COLO668 (cell line): ENCODE data around the gene GREB1L.
"Not testable (repeated sequence)": the region's sequence is repeated elsewhere in the genome, so short reads cannot be mapped to it uniquely, and the experiment has no call there.

Source experiments
- DNase-seq: peaks from one replicate; lab custom pipeline; 2025; ENCODE audit not compliant: unreplicated experiment; lab: John Stamatoyannopoulos, UW

The GREB1L gene

DNA sequence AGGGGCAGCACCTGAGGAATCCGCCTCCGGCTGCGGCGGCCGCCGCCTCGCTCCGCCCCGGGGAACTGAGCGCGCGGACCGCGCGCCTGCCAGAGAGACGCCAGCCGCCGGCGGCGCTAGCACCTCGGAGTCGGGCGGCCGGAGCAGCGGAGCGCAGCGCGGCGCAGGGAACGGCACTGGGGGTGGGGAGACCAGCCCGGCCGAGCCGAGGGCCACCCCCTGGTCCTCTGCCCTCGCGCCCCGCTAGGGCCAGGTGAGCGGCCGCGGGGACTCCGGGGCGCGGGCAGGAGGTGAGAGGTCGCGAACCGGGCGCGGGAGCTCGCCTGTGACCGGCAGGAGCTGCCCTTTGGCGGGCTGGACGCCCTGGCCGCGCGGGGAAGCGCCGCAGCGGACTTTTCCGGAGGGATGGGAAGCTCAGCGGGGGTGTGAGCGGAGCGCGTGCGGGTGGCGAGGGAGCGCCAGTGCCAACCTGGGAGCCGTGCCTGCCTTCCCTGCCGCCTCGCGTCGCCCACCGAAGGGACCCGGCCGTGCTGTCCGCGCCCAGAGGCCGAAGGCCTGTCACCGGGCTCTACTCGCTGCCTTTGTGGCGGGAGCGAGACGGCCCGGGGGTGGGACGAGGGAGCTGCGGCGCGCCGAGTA is at the start of gene GREB1L:
Gene GREB1L, plus strand, starts transcription at position 92 of the 639 bp plus-strand sequence. CDS start 141,287 bp downstream, outside the sequence.
- DNase-seq = peak; percentile 94

DNA sequence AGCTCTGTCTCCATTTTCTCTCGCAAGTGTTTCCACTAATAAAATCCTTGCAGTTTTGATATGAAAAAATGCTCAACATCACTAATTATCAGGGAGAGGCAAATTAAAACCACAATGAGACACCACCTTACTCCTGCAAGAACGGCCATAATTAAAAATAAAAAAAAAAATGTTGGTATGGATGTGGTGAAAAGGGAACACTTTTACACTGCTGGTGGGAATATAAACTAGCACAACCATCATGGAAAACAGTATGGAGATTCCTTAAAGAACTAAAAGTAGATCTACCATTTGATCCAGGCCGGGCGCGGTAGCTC is 49.8 kb upstream of the GREB1L start:
- DNase-seq = no peak

DNA sequence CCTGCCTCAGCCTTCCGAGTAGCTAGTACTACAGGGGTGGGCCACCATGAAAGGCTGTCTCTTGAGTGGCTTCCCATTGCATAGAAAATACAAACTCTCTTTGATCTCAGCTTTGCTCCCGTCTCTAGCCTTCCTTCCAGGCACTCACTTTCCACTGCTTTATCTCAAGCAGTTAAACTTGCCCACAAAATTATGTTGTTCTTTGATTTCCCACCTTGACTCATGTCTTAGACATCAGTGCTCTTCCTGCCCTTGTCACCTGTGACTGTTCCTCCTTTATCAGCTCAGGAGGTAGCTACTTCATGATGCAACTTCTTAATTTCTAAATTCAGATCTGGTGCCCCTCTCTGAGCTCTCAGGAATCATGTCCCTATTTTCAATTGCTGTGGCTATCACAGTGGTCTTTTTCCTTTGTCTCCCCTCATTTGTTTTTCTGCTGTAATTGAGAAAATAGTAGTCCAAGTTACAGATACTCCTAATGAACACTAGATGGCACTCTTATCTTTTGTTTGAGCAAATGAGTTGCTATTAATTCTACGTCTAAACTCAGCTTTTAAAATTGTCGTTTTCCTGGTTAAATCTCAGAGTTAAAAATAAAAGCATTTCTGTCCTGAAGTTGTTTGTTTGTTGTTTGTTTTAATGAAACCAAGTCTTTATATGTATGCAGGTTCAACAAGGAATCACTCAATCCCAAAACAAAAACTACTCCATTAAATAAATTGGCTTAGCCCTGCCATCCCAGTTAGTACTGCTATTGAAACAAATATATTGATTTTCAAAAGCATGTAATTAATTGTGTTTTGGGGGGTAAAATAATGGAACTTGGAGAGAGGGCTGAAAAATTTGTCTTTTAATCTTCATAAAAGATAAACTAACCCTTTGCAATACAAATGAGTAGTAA is 46.9 kb upstream of the GREB1L start:
- DNase-seq = no peak

DNA sequence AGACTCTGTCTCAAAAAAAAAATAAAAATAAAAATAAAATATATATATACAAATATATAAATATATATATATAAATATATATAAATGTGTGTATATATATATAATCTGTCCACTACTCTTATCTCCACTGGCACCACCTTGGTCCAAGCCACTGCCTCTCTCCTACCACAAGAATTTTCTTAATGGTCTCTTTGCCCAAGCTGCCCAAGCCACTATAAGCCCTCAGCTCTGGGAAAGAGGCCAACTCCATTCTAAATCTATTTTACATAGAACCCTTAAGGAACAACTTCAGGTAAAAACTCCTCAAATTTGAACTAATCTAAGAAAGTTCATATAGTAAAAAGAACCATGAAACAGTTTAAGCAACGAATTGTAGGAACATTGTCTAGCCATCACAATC is 45.6 kb upstream of the GREB1L start:
- no peak for DNase-seq

DNA sequence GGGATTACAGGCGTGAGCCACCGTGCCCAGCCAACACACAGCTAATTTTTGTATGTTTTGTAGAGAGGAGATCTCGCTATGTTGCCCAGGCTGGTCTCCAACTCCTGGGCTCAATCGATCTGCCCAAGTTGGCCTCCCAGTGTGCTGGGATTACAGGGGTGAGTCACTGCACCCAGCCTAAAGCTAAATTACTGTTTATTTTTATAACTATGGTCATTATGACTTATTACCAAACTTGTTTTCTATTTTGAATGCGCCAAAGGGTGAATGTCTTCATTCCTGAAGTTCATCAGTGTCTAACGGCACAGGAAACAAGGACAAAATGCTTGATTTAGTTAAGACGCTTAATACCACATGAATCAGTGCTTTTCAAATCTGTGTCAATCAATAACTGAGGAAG is 38.9 kb upstream of the GREB1L start:
- no peak for DNase-seq

DNA sequence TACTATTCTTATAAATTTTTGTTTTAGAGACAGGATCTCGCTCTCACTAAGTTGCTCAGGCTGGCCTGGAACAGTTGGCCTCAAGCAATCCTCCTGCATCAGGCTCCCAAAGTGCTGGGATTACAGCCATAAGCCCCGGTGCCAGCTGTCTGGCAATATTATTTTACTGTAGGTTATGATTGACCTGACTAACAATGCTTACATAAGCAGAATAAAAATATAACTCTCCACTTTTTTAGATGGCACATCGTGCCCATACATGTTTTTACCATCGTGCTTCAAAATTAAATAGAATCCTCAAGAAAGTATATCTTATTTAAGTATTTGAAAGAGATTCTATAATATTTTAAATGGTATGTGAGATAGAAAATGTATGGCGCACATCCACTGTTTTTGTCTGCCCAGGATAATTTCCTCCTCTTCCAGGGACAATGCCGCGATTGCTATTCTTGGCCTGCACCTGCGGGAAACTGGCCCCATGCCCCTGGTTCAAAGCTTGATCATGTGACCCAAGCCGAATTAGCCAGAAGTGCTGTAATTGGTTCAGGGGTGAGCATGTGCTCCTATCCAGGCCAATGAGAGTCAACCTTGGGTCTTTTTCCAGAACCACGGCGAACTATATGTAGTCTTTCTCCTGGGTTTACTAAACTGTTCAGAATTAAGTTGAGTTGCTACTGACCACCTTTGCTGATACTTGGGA is 38.3 kb upstream of the GREB1L start:
- no peak for DNase-seq

DNA sequence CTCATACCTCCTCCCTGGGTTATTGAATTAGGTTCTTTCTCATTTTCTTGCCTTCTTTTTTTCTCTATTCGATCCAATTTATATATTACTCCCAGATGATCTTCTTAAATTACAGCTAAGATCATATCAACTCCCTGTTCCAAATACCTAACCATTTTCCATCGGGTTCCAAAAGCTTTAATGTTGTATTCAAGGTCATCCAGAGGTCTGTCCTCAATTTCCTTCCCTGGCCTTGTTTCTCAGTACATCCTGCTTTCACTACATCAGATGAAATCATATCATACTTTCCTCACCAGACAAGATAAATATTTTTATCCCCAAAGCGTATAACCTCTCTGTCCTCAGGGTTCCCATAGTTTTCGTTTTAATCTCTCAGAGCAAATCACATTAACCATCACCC is 36.3 kb upstream of the GREB1L start:
- DNase-seq = no peak

DNA sequence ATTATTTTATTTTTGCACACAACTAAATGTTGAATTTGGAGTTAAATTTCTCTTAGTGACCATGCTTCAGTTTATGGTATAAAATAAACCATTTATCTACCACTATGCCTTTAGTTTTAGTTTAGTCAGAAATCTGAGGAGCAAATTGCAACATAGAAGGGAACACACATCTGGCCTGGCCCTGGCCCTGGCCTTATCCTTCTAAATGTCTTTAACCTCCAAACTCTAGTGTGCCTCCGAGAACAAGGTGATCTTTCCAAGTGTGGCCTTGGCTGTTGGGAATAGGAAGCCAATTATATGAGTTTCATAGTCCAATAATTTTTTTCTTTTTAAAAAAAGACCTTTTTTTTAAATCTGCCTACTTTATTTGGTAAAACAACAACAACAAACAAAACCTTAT is 31.8 kb upstream of the GREB1L start:
- no peak for DNase-seq

DNA sequence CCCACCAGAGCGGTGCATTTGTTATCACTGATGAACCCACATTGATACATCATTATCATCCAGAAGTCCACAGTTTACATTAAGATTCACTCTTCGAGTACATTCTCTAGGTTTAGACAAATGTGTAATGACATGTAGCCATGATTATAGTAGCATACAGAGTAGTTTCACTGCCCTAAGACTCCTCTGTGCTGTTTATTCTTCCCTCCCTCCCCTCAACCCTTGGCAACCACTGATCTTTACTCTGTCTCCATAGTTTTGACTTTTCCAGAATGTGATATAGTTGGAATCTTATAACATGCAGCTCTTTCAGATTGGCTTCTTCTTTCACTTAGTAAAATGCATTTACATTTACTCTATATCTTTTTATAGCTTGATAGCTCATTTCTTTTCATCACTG is 31.2 kb upstream of the GREB1L start:
- no peak for DNase-seq

DNA sequence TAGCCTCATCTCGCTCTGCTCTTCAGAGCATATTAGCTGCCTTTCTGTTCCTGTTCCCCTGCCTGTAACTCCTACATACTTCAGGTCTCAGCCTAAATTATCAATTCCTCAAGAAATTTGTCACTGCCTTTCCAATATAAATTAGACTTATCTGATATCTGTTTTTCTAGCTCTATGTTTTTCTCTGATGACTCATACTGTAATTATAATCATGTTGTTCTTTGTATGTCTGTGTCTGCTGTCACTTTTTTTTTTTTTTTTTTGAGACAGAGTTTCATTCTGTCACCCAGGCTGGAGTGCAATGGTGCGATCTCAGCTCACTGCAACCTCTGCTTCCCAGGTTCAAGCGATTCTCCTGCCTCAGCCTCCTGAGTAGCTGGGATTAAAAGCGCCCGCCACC is 27.6 kb upstream of the GREB1L start:
- not testable (repeated sequence) for DNase-seq

DNA sequence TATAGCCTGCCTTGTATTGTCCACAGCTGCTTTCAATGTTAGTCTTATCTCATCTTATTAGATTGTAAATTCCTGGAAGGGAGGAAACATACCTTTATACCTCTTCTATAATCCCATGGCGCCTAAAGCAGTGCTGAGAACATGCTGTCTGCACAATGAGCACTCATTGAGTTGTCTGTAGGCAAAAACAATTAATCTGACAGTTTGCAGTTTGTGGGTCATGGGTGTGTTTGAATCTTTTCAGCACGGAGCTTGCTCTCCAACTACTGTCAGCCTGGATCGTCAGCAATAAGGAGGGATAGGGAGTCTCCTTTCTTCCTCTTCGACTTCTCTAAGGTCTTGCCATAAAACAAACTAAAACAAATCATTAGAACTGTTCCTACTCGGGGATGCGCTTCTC is 26.5 kb upstream of the GREB1L start:
- DNase-seq = no peak

DNA sequence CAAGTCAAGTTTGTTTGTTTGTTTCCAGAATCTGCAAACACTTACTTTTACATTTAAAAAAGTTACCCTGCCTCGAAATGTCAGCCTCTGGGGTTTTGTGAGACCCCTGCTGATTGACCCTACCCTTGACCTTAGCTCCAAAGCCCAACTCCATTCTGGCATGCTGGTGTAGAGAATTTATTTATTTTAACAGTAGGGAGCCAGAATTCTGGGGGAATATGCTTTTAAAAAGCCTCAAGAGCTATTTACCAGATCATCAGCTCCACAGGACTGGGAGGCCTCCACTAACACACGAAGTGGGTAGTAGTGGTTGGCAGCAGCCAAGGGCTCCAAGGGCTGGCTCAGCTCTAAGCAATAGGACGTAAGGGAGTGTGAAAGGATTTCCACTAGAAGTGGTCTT is 23.2 kb upstream of the GREB1L start:
- DNase-seq = no peak

DNA sequence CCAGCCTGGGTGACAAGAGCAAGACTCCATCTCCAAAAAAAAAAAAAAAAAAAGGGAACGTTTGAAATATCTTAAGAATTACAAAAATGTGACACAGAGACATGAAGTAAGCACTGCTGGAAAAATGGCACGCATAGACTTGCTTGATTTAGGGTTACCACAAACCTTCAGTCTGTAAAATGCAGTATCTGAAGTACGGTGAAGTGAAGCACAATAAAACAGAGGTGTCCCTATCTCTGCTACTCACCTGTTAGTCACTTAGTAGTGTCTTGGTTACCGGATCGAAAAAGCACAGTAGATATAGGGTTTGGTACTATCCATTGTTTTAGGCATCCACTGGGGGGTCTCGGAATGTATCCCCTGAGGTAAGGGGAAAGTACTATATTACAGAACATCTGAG is 11.6 kb upstream of the GREB1L start:
- no peak for DNase-seq

DNA sequence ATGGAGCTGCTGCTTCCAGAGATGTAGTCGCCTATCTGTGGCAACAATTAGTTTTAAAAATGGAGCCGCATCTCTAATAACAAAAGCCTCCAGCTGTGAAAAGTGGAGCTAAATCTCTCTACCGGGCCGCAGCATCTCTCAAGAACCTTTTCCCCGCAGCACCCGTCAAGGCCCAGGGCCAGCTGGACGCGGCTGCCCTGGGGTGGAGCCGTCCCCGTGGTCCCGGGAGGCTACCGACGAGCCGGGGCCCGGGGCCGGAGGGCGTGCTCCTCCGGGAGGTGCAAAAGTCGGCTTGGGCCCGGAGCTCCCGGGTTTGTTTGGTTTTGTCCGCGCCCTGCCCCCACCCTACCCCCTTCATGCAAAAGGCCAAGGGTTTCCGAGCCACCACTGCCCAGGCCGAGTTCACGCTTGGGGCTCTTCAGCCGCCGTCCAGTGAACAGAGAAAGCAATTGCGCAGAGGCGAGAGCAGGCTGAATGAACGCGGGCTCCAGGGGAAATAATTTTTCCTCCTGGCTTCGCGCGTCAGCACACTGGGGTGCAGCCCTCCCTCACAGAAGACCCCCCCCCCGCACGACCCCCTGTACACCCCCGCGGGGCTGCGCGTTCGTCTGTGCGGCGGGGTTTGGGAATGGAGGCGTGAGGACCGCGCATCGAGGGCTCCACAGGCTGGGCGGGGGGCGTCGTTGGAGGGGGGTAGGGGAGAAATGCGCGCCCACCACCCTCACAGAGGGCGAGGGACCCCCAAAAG is 557 bp upstream of the GREB1L start:
- DNase-seq = peak; percentile 39

DNA sequence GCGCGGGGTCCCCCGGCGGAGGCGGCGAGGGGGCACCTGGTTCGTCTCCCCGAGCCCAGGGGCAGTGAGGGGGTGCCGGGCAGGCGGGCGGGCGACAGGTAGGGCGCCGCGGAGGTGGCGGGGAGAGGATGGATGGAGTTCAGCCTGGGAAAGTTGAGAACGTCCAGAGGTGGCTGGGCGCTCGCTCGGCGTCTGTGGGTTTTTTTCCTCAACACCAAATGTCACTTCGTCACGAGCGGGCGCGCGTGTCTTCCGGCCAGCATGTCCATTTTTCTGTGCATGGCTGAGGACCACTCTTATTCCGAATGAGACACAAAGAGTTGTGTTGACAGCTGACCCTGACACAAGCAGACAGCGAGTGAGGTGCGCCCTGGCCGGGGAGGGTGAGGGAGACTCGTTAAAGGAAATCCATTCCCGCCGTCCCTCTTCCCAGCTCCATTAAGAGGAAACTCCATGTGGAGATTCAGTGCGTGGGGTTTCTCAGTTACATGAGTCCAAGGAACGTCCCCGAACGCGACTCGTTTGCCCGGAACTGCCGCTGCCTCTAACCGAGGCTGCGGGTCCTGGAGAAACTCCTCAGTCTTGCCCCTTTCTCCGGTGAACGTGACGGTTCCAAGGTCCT is 859 bp downstream of the GREB1L start:
- peak; percentile 70 for DNase-seq

DNA sequence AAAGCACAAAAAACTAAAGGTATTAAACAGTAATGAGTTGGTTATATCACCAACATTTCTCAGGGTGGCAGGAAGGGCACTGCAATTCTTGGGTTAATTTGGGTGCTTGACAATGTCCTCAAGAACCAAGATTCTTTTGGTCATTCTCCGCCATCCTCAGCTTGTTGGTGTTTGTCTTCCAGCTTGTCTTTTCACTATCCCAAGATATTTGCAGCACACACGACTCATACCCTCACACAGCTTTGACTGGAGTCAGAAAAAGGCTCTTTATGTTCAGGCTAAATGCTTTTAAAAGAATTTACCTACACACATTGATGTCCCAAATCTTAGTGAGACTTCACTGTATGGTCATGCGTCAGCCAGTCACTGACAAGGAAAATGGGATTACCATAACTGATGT is 12.5 kb downstream of the GREB1L start:
- no peak for DNase-seq

DNA sequence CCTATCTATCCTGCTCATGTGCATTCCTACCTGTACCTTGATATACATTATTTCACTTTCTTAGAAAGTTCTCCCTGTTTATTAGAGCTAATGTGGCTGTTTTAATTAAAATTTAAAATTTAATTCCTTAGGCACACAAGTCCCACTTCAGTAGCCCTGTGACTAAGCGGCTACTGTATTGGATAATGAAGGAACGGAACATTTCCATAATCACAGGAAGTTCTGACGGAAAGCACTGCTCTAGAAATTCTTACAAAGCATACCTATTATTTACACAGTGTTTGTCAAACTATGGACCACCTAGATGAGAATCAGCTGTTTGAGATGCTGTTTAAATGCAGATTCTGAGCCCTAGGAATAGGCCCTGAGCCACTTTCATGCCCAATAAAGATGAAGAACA is 13.2 kb downstream of the GREB1L start:
- DNase-seq = no peak

DNA sequence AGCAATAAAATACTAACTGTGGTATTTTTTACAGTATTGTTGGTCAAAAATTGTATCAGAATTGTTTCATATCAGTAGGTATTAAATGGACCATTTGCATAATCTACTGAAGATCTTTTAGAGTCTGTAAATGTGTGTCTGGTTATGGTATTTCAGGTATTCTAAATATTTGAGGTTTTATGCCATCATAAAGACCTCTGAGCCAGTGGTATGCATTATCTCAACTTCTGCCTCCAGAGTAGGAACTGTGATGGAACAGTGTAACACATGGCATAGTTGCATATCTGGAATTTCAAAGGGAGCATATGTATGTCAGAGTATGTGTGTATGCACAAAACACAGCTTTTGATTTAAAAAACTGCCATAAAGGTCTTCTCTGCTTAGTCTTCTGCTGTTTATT is 15.4 kb downstream of the GREB1L start:
- no peak for DNase-seq

DNA sequence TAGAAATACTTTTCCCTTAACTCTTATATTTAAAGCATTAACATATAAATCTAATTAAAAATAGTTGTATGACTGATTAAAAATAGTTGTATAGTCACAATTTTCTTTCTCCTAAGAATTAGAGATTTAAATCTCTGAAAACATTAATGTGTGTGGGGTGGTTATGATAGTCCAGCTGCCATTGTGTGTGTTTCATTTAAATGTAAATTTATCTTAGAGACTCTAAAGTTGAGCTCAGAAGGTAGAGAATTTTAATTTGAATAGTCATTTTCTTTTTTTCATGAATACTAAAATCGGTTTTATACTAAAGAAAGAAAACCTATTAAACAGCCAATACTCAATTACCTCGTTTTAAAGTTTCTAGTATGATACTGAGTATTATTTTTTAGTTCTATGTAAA is 18.6 kb downstream of the GREB1L start:
- no peak for DNase-seq

DNA sequence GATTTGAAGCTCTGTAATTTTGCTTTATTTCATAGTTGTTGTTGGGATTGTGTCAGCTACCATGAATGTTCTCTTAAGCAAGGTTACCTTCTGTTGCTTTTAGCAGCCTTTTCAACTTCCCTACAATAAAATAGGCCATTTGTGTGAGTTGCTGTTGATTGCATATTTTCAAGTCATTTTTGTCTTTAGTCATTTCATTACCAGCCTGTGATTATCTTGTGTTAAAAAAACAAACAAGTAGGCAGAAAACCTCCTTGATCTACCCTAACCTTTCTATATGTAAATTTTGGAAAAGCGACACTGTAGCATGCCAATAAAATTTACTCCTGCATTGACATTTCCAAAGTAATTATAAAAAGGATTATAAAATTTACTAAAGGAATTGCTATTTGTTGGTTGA is 19.3 kb downstream of the GREB1L start:
- DNase-seq = no peak

DNA sequence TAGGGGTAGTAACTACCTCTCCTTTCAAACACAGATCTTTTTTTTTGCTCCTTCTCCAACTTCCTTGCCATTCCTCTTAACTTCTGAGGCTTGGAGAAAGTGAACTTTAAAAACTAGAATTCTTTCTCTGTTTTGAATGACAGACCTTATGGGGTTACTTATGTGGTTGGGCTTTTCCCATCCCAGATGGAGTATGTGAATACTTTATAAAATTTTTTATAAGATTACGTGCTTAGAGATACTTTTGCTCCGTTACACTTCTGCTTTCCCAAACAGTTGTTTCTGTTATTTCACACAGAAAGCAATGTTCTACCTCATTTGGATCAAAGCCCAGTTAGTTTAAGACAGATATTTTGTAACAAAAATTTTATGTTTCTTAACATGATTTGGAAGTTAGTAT is 20.2 kb downstream of the GREB1L start:
- DNase-seq = no peak
